ENCODE results near the gene GNAT1.

DNA sequence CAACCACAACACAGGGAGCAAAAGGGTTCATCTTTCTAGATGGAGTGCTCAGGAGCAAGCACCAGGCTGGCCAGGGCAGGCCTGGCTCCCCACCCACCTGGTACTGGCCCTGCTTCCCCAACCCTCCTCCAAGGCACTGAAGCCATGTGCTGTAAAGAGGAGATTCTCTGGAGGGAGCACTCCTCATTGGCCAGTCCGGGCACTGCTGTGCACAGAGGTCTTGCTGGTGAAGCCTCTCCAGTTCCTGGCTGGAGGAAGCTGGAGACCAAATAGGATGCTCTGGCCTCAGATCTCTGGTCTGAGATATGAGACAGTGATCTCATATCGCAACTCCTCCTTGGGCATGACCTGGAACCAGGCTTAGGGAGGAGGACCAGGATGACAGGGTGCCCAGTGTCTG lies 44.0 kb upstream of the GNAT1 start:
- TF ChIP-seq, protein P1, sequence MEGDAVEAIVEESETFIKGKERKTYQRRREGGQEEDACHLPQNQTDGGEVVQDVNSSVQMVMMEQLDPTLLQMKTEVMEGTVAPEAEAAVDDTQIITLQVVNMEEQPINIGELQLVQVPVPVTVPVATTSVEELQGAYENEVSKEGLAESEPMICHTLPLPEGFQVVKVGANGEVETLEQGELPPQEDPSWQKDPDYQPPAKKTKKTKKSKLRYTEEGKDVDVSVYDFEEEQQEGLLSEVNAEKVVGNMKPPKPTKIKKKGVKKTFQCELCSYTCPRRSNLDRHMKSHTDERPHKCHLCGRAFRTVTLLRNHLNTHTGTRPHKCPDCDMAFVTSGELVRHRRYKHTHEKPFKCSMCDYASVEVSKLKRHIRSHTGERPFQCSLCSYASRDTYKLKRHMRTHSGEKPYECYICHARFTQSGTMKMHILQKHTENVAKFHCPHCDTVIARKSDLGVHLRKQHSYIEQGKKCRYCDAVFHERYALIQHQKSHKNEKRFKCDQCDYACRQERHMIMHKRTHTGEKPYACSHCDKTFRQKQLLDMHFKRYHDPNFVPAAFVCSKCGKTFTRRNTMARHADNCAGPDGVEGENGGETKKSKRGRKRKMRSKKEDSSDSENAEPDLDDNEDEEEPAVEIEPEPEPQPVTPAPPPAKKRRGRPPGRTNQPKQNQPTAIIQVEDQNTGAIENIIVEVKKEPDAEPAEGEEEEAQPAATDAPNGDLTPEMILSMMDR (IDR thresholded peaks at IDR 0.05), result no peak
- TF ChIP-seq POLR2A (IDR thresholded peaks at IDR 0.05), result no peak
- no peak for TF ChIP-seq EP300 (IDR thresholded peaks at IDR 0.05)

Data from ovary (tissue), 3 donors.